Stimulated activated effector memory CD8-positive, alpha-beta T cell treated with anti-CD3 and anti-CD28 coated beads, Interleukin-12 subunit alpha, Interleukin-12 subunit beta, amount 100 ng/mL, for 72 hours (primary cell): Measurements from ENCODE around the gene PHLPP1.

Source experiments
- ATAC-seq: fragments of 150-1000 bp; cut with Tn5 transposase; 2 replicates; pipeline ENCODE4 v1.10.0; 2021
- DNase-seq, 2 donors: peaks; one replicate each; pipeline ENCODE4 v3.0.0; 2021 to 2022; ENCODE audit warnings: low spot score in 2 of 2
- H3K27ac Mint-ChIP-seq: one replicate; pipeline ENCODE4 v1.8.0; 2022; ENCODE audit warnings: mild to moderate bottlenecking, mixed read lengths
- H3K36me3 Mint-ChIP-seq: one replicate; pipeline ENCODE4 v1.8.0; 2022; ENCODE audit warnings: mild to moderate bottlenecking, mixed read lengths
- H3K4me1 Mint-ChIP-seq: one replicate; pipeline ENCODE4 v1.8.0; 2022; ENCODE audit warnings: mixed read lengths
- H3K4me3 Mint-ChIP-seq: one replicate; pipeline ENCODE4 v1.8.0; 2022; ENCODE audit warnings: mild to moderate bottlenecking, mixed read lengths
- H3K9me3 Mint-ChIP-seq: one replicate; pipeline ENCODE4 v1.8.0; 2022; ENCODE audit warnings: mixed read lengths

The PHLPP1 gene

GRCh38 chr18:62999392-62999791 is 284.1 kb downstream of the PHLPP1 start:
- Mint-ChIP-seq H3K36me3 (peaks cover 4% of the 10 kb centered on the region), H3K4me1 (peaks cover 10% of the 10 kb centered on the region), H3K27ac (no peak overlapping the region), H3K9me3 (no peaks in the 10 kb centered on the region), H3K4me3 (no peak overlapping the region)
- DNase-seq, result no peak
- no peak for ATAC-seq

- no peak overlapping the region for H3K27ac Mint-ChIP-seq
Observed at GRCh38 chr18:62999921-63000320, 284.6 kb downstream of the PHLPP1 start.

GRCh38 chr18:63000839-63001238 is 285.5 kb downstream of the PHLPP1 start:
- no peaks in the 10 kb centered on the region for H3K9me3 Mint-ChIP-seq
- DNase-seq, result no peak
- peaks cover 4% of the 10 kb centered on the region for H3K36me3 Mint-ChIP-seq
- no peak for ATAC-seq
- no peak overlapping the region for H3K27ac Mint-ChIP-seq
- H3K4me1 Mint-ChIP-seq, result peaks cover 10% of the 10 kb centered on the region
- no peak overlapping the region for H3K4me3 Mint-ChIP-seq

More at GRCh38 chr18:62999921-63000320, 284.6 kb downstream of the PHLPP1 start:
- H3K4me1 Mint-ChIP-seq, result peaks cover 10% of the 10 kb centered on the region
- H3K9me3 Mint-ChIP-seq, result no peaks in the 10 kb centered on the region
- ATAC-seq (no peak), DNase-seq (no peak)
- H3K4me3 Mint-ChIP-seq, result no peak overlapping the region
- H3K36me3 Mint-ChIP-seq, result peaks cover 4% of the 10 kb centered on the region

- Mint-ChIP-seq H3K4me1 (peaks cover 10% of the 10 kb centered on the region), H3K9me3 (no peaks in the 10 kb centered on the region), H3K4me3 (no peak overlapping the region), H3K27ac (no peak overlapping the region), H3K36me3 (peaks cover 4% of the 10 kb centered on the region)
- ATAC-seq (no peak), DNase-seq (no peak)
Observed at GRCh38 chr18:63001861-63002260, 286.5 kb downstream of the PHLPP1 start.

GRCh38 chr18:63002305-63002704 is 287.0 kb downstream of the PHLPP1 start:
- no peak for ATAC-seq
- H3K27ac Mint-ChIP-seq, result no peak overlapping the region
- H3K4me3 Mint-ChIP-seq, result no peak overlapping the region
- no peak for DNase-seq
- peaks cover 4% of the 10 kb centered on the region for H3K36me3 Mint-ChIP-seq
- H3K9me3 Mint-ChIP-seq, result no peaks in the 10 kb centered on the region
- peaks cover 10% of the 10 kb centered on the region for H3K4me1 Mint-ChIP-seq

- Mint-ChIP-seq H3K4me1 (peaks cover 10% of the 10 kb centered on the region), H3K4me3 (no peak overlapping the region), H3K9me3 (no peaks in the 10 kb centered on the region), H3K27ac (no peak overlapping the region), H3K36me3 (peaks cover 4% of the 10 kb centered on the region)
- ATAC-seq (no peak), DNase-seq (no peak)
Observed at GRCh38 chr18:63002803-63003445, 287.6 kb downstream of the PHLPP1 start.

GRCh38 chr18:63003899-63004298 is 288.6 kb downstream of the PHLPP1 start:
- H3K4me3 Mint-ChIP-seq, result no peak overlapping the region
- ATAC-seq, result no peak
- no peak overlapping the region for H3K27ac Mint-ChIP-seq
- DNase-seq, result no peak
- H3K9me3 Mint-ChIP-seq, result no peaks in the 10 kb centered on the region
- no peaks in the 10 kb centered on the region for H3K36me3 Mint-ChIP-seq
- peaks cover 10% of the 10 kb centered on the region for H3K4me1 Mint-ChIP-seq

- peaks cover 10% of the 10 kb centered on the region for H3K4me1 Mint-ChIP-seq
- no peaks in the 10 kb centered on the region for H3K36me3 Mint-ChIP-seq
- H3K9me3 Mint-ChIP-seq, result no peaks in the 10 kb centered on the region
- no peak overlapping the region for H3K4me3 Mint-ChIP-seq
- ATAC-seq (peak; percentile 25), DNase-seq (no peak)
- no peak overlapping the region for H3K27ac Mint-ChIP-seq
Observed at GRCh38 chr18:63004466-63005089, 289.2 kb downstream of the PHLPP1 start.

- no peak for DNase-seq
- H3K27ac Mint-ChIP-seq, result no peak overlapping the region
Observed at GRCh38 chr18:63005306-63005705, 290.0 kb downstream of the PHLPP1 start.

GRCh38 chr18:63007231-63007630 is 291.9 kb downstream of the PHLPP1 start:
- Mint-ChIP-seq H3K9me3 (no peaks in the 10 kb centered on the region), H3K4me3 (no peak overlapping the region), H3K4me1 (peaks cover 7% of the 10 kb centered on the region), H3K36me3 (no peaks in the 10 kb centered on the region), H3K27ac (no peak overlapping the region)
- DNase-seq (no peak), ATAC-seq (no peak)

More at GRCh38 chr18:63005306-63005705, 290.0 kb downstream of the PHLPP1 start:
- H3K36me3 Mint-ChIP-seq, result no peaks in the 10 kb centered on the region
- no peak overlapping the region for H3K4me3 Mint-ChIP-seq
- H3K9me3 Mint-ChIP-seq, result no peaks in the 10 kb centered on the region
- no peak for ATAC-seq
- peaks cover 10% of the 10 kb centered on the region for H3K4me1 Mint-ChIP-seq

- no peaks in the 10 kb centered on the region for H3K36me3 Mint-ChIP-seq
- H3K9me3 Mint-ChIP-seq, result peaks cover 6% of the 10 kb centered on the region
- no peak overlapping the region for H3K27ac Mint-ChIP-seq
- DNase-seq (no peak), ATAC-seq (peak; percentile 63)
- no peak overlapping the region for H3K4me3 Mint-ChIP-seq
- H3K4me1 Mint-ChIP-seq, result no peaks in the 10 kb centered on the region
Observed at GRCh38 chr18:63016270-63016669, 300.9 kb downstream of the PHLPP1 start.

GRCh38 chr18:63017076-63017475 is 301.7 kb downstream of the PHLPP1 start:
- H3K27ac Mint-ChIP-seq, result no peak overlapping the region
- no peaks in the 10 kb centered on the region for H3K4me1 Mint-ChIP-seq
- DNase-seq (no peak), ATAC-seq (no peak)
- peaks cover 6% of the 10 kb centered on the region for H3K9me3 Mint-ChIP-seq
- no peaks in the 10 kb centered on the region for H3K36me3 Mint-ChIP-seq
- no peak overlapping the region for H3K4me3 Mint-ChIP-seq

- Mint-ChIP-seq H3K4me3 (no peak overlapping the region), H3K4me1 (no peaks in the 10 kb centered on the region), H3K9me3 (peaks cover 6% of the 10 kb centered on the region), H3K36me3 (no peaks in the 10 kb centered on the region), H3K27ac (no peak overlapping the region)
- ATAC-seq (no peak), DNase-seq (no peak)
Observed at GRCh38 chr18:63017977-63018376, 302.6 kb downstream of the PHLPP1 start.

GRCh38 chr18:63022429-63023022 is 307.2 kb downstream of the PHLPP1 start:
- H3K27ac Mint-ChIP-seq, result no peak overlapping the region
- H3K9me3 Mint-ChIP-seq, result peaks cover 6% of the 10 kb centered on the region
- ATAC-seq (no peak), DNase-seq (peak in 1 of 2 donors; percentile 17)
- no peaks in the 10 kb centered on the region for H3K36me3 Mint-ChIP-seq
- H3K4me3 Mint-ChIP-seq, result no peak overlapping the region
- H3K4me1 Mint-ChIP-seq, result no peaks in the 10 kb centered on the region

- H3K4me3 Mint-ChIP-seq, result no peak overlapping the region
- H3K36me3 Mint-ChIP-seq, result no peaks in the 10 kb centered on the region
- no peak overlapping the region for H3K27ac Mint-ChIP-seq
- ATAC-seq, result peak; percentile 37
- no peaks in the 10 kb centered on the region for H3K4me1 Mint-ChIP-seq
- no peak for DNase-seq
- peaks cover 1% of the 10 kb centered on the region for H3K9me3 Mint-ChIP-seq
Observed at GRCh38 chr18:63025251-63026090, 310.1 kb downstream of the PHLPP1 start.
